ENCODE measurements around the gene NGEF. TPM values are rescaled to one million over a fixed set of nuclear protein-coding genes. Genes with fewer than 3 reads are reported as not detected.
"Not testable (repeated sequence)": the region's sequence is repeated elsewhere in the genome, so short reads cannot be mapped to it uniquely, and the experiment has no call there.

NGEF gene
- total and polyA plus RNA-seq, 2 donors from 2014 or later, result 4.8 to 5.3 TPM

- DNase-seq (no peak), FAIRE-seq (no peak)
- Histone ChIP-seq H3K9ac (ENCODE audit: low read length in 3 of 3) (no peak overlapping the region), H3K4me1 (ENCODE audit: control insufficient read depth in 2 of 3, insufficient read depth in 2 of 3, low read depth in 1 of 3, low read length in 3 of 3) (peaks cover 0 to 9% (median 0%) of the 10 kb centered on the region in 3 donors), H3K36me3 (ENCODE audit: control insufficient read depth in 2 of 3, insufficient read depth in 3 of 3, low read length in 3 of 3) (no peaks in the 10 kb centered on the region), H3K4me3 (ENCODE audit: low read length in 3 of 3) (no peak overlapping the region), H3K27me3 (ENCODE audit: control insufficient read depth, insufficient read depth, low read length) (no peaks in the 10 kb centered on the region), H3K9me3 (ENCODE audit: control insufficient read depth in 2 of 3, insufficient read depth in 1 of 3, low read length in 3 of 3) (no peaks in the 10 kb centered on the region), H3K27ac (ENCODE audit: low read depth in 2 of 2, low read length in 2 of 2) (no peak overlapping the region)
- TF ChIP-seq CTCF (IDR thresholded peaks at IDR 0.05; ENCODE audit: borderline replicate concordance, extremely low read depth, insufficient read depth), result no peak
- intact Hi-C loops (cut with DNase I), result no loop called here
Observed at GRCh38 chr2:233055362-233055761, 42.3 kb upstream of the NGEF start.

DNA sequence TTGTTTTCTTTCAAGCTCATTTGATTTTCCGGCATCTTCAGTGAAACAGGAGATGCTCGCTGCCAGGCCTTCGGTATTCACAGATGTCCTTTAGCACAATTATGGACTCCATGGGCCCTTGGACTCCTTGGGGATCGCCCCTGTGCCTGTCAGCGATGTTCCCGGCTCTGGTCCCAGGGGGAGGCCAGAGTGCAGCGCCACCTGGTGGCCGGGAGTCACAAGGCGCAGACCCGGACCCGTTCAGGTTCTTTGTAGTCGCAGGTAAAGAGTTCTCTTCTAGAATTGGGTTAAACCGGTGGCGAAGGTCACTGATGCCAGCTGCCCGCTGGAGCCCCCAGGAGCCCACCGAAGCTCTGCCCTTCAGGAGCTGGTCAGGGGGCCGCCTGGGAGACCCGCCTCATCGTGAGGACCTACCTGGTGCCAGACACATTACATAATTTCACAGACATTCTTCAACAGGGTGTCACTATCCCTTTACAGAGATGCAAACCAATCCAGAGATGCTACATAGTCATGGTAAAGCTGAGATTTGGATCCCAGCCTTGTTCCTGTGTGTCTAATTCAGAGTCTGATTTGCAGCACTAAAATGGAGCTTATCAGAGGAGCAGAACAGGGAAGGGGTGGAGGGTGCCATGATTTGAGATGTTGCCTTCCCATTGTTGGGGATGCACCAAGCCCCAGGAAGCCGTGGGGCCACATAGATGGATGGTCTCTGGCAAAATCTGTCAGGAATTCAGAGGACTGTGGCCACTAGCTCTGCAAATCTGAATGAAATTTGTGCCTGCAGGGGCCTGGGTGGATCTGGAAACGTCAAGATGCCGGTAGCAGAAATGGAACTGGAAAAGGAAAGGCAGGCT is 41.1 kb upstream of the NGEF start:
- DNase-seq, result peak; percentile 55 to 81 (median 66)
- peaks cover 0 to 3% (median 0%) of the 10 kb centered on the region in 3 donors for H3K4me1 ChIP-seq (ENCODE audit: control insufficient read depth in 2 of 3, insufficient read depth in 2 of 3, low read depth in 1 of 3, low read length in 3 of 3)
- H3K4me3 ChIP-seq (ENCODE audit: low read length in 3 of 3), result no peak overlapping the region
- no peaks in the 10 kb centered on the region for H3K27me3 ChIP-seq (ENCODE audit: control insufficient read depth, insufficient read depth, low read length)
- no peak overlapping the region for H3K9ac ChIP-seq (ENCODE audit: low read length in 3 of 3)
- no peak overlapping the region for H3K27ac ChIP-seq (ENCODE audit: low read depth in 2 of 2, low read length in 2 of 2)
- intact Hi-C loops (cut with DNase I), result no loop called here
- TF ChIP-seq CTCF (IDR thresholded peaks at IDR 0.05; ENCODE audit: borderline replicate concordance, extremely low read depth, insufficient read depth), result peak; percentile 80
- no peaks in the 10 kb centered on the region for H3K36me3 ChIP-seq (ENCODE audit: control insufficient read depth in 2 of 3, insufficient read depth in 3 of 3, low read length in 3 of 3)
- H3K9me3 ChIP-seq (ENCODE audit: control insufficient read depth in 2 of 3, insufficient read depth in 1 of 3, low read length in 3 of 3), result no peaks in the 10 kb centered on the region
- FAIRE-seq, result no peak

GRCh38 chr2:233052517-233052916 is 39.5 kb upstream of the NGEF start:
- intact Hi-C loops (cut with DNase I); H3K27me3 ChIP-seq (ENCODE audit: control insufficient read depth, insufficient read depth, low read length): not testable (repeated sequence)

DNA sequence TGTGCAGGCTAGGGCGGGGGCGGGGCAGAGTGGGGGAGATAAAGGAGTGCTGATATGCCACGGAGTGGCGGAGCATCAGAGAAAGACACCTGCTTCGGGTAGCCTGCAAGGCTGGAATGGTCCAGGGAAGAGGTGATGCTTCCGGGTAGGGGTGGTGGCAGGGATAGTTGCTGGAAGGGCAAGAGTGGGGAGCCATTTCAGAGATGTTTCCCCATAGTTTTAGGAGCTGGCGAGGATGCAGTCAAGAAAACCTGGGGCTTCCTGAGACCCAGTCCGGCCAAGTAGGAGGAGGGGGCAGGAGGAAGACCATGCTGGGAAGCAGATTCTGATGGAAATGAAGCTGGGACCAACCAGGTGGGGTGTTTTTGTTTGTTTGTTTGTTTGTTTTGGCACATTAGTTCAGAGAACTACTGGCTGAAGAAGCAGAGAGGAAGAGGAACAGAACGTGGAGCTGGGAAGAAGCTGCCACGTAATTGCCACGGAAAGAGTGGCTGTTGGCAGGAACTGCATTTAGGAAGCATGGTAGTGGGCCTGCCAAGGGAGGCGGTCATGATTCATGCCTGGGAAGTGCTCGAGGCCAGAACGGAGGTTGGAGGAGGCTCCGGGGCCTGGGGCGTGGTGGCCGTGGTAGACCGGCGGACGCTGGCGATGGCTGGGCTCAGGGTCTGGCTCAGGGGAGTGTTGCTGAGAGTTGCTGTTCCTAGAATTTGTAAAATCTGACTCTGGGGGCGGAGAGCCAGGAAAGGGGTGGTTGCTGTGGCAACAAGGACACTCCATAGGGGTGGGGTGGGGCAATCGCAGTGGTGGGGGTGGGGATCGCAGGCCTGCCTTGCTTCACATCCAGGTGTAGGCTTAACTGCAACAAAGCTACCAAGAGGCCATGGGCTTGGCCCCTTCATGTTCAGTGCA is 38.4 kb upstream of the NGEF start:
- H3K9ac ChIP-seq (ENCODE audit: low read length in 3 of 3), result no peak overlapping the region
- H3K27me3 ChIP-seq (ENCODE audit: control insufficient read depth, insufficient read depth, low read length), result no peaks in the 10 kb centered on the region
- no peaks in the 10 kb centered on the region for H3K36me3 ChIP-seq (ENCODE audit: control insufficient read depth in 2 of 3, insufficient read depth in 3 of 3, low read length in 3 of 3)
- intact Hi-C loops (cut with DNase I), result no loop called here
- DNase-seq (peak in 2 of 5 donors; percentile 48 to 83), FAIRE-seq (no peak)
- no peak for TF ChIP-seq CTCF (IDR thresholded peaks at IDR 0.05; ENCODE audit: borderline replicate concordance, extremely low read depth, insufficient read depth)
- H3K4me3 ChIP-seq (ENCODE audit: low read length in 3 of 3), result no peak overlapping the region
- H3K9me3 ChIP-seq (ENCODE audit: control insufficient read depth in 2 of 3, insufficient read depth in 1 of 3, low read length in 3 of 3), result no peaks in the 10 kb centered on the region
- H3K27ac ChIP-seq (ENCODE audit: low read depth in 2 of 2, low read length in 2 of 2), result no peak overlapping the region
- peaks cover 0 to 3% (median 0%) of the 10 kb centered on the region in 3 donors for H3K4me1 ChIP-seq (ENCODE audit: control insufficient read depth in 2 of 3, insufficient read depth in 2 of 3, low read depth in 1 of 3, low read length in 3 of 3)

More at GRCh38 chr2:233052517-233052916, 39.5 kb upstream of the NGEF start:
- not testable (repeated sequence) for H3K4me1 ChIP-seq (ENCODE audit: control insufficient read depth in 2 of 3, insufficient read depth in 2 of 3, low read depth in 1 of 3, low read length in 3 of 3); H3K4me3 ChIP-seq (ENCODE audit: low read length in 3 of 3); H3K9me3 ChIP-seq (ENCODE audit: control insufficient read depth in 2 of 3, insufficient read depth in 1 of 3, low read length in 3 of 3); DNase-seq; H3K36me3 ChIP-seq (ENCODE audit: control insufficient read depth in 2 of 3, insufficient read depth in 3 of 3, low read length in 3 of 3); H3K27ac ChIP-seq (ENCODE audit: low read depth in 2 of 2, low read length in 2 of 2); H3K9ac ChIP-seq (ENCODE audit: low read length in 3 of 3); FAIRE-seq
